GM19193 (cell line): Measurements from ENCODE around the gene NAMPT.

Experiments used
- POLR2A ChIP-seq: IDR thresholded peaks from 4 replicates; pipeline ENCODE4 v1.6.1; 2011; ENCODE audit not compliant: insufficient read depth, insufficient read length; ENCODE audit errors: extremely low read depth

NAMPT gene

GRCh38 chr7:106309362-106309761 is 24.6 kb upstream of the NAMPT start:
- no peak for TF ChIP-seq POLR2A

GRCh38 chr7:106306256-106306655 is 21.5 kb upstream of the NAMPT start:
- no peak for TF ChIP-seq POLR2A

- TF ChIP-seq POLR2A, result no peak
These were observed 20.9 kb upstream of the NAMPT start for GRCh38 chr7:106305732-106306131.

GRCh38 chr7:106304568-106304967 is 19.8 kb upstream of the NAMPT start:
- TF ChIP-seq POLR2A, result no peak

- no peak for TF ChIP-seq POLR2A
These were observed 9.6 kb upstream of the NAMPT start for GRCh38 chr7:106294334-106294733.

GRCh38 chr7:106291247-106291646 is 6.5 kb upstream of the NAMPT start:
- no peak for TF ChIP-seq POLR2A

- TF ChIP-seq POLR2A, result no peak
These were observed 5.5 kb upstream of the NAMPT start for GRCh38 chr7:106290319-106290718.

GRCh38 chr7:106289848-106290247 is 5.1 kb upstream of the NAMPT start:
- TF ChIP-seq POLR2A, result no peak

- no peak for TF ChIP-seq POLR2A
These were observed 3.5 kb upstream of the NAMPT start for GRCh38 chr7:106288263-106288662.

- TF ChIP-seq POLR2A, result no peak
These were observed 3.0 kb upstream of the NAMPT start for GRCh38 chr7:106287786-106288185.

GRCh38 chr7:106285855-106286492 is 1.2 kb upstream of the NAMPT start:
- TF ChIP-seq POLR2A, result no peak

GRCh38 chr7:106285051-106285854 is 470 bp upstream of the NAMPT start:
- TF ChIP-seq POLR2A, result peak; percentile 76

GRCh38 chr7:106283831-106284713 is 711 bp downstream of the NAMPT start:
- no peak for TF ChIP-seq POLR2A

GRCh38 chr7:106283501-106283830 is 1.3 kb downstream of the NAMPT start:
- TF ChIP-seq POLR2A, result no peak

GRCh38 chr7:106282852-106283251 is 1.9 kb downstream of the NAMPT start:
- no peak for TF ChIP-seq POLR2A
